Left lung (tissue), 10 donors: Measurements from ENCODE around the gene ESPNL. TPM values are rescaled to one million over a fixed set of nuclear protein-coding genes. Genes with fewer than 3 reads are reported as not detected.
A peak's percentile ranks its signal among the peaks of the same experiment; 100 is the strongest.

ENCODE experiments used
- ATAC-seq: fragments of 200-7000 bp; cut with Tn5 transposase; one replicate; pipeline ENCODE4 v1.9.1; 2020; ENCODE audit warnings: moderate library complexity
- DNase-seq, 4 donors: peaks; one replicate each; pipeline ENCODE4 v3.0.0-alpha.2; 2013 to 2020
- H3K27ac ChIP-seq, 2 donors: fragments of 200-600 bp; sonication (generic) in 1 of 2; one replicate each; pipeline versions ENCODE4 v1.5.0 to v1.8.0; 2020 to 2021
- H3K27me3 ChIP-seq, 2 donors: fragments of 200-600 bp; sonication (generic) in 1 of 2; one replicate each; pipeline versions ENCODE4 v1.5.0 to v1.8.0; 2020 to 2021
- H3K36me3 ChIP-seq, 2 donors: fragments of 200-600 bp; sonication (generic) in 1 of 2; one replicate each; pipeline versions ENCODE4 v1.5.0 to v1.8.0; 2020 to 2021
- H3K4me1 ChIP-seq, 2 donors: fragments of 200-600 bp; one replicate each; pipeline ENCODE4 v1.8.0; 2021
- H3K4me3 ChIP-seq, 2 donors: fragments of 200-600 bp; sonication (generic) in 1 of 2; one replicate each; pipeline versions ENCODE4 v1.5.0 to v1.8.0; 2020 to 2021; ENCODE audit warnings: mild to moderate bottlenecking in 1 of 2
- H3K9me3 ChIP-seq, 2 donors: fragments of 200-600 bp; sonication (generic) in 1 of 2; one replicate each; pipeline versions ENCODE4 v1.5.0 to v1.8.0; 2020 to 2021
- intact Hi-C, 2 donors: fragments of 100-400 bp; cut with DNase I; formaldehyde crosslinking; loops; one replicate each; pipeline versions ENCODE4 v1.11.2 to v1.14.2; 2022
- polyA plus RNA-seq, 6 donors: library from polyadenylated mRNA; unstranded; fragments of 120-200 nt; gene quantifications; one replicate each; pipeline ENCODE4 v1.2.1, GENCODE V29; 2013; ENCODE audit not compliant: insufficient read length in 6 of 6
- total RNA-seq, 2 donors: library from RNA; stranded (reverse); fragmentation: NEBNext Ultra II Directional; extraction: Animal tissue kit (Norgen Biotek cat#: 25700); gene quantifications; one replicate each; pipeline ENCODE4 v1.2.1, GENCODE V29; 2021
- TF ChIP-seq, protein P1 (sequence below), 2 donors: fragments of 200-600 bp; sonication (generic) in 1 of 2; IDR thresholded peaks; one replicate each; pipeline versions ENCODE4 v1.5.0 to v1.8.0; 2021; ENCODE audit warnings: antibody characterized with exemption in 2 of 2
- donor health status: DM: no; HTN: yes; CAD: no.
- donor health status: DM: no; HTN: no; CAD: no.

The ESPNL gene
- total and polyA plus RNA-seq, 8 donors: 0.55 to 6.7 (median 2.0) TPM

DNA sequence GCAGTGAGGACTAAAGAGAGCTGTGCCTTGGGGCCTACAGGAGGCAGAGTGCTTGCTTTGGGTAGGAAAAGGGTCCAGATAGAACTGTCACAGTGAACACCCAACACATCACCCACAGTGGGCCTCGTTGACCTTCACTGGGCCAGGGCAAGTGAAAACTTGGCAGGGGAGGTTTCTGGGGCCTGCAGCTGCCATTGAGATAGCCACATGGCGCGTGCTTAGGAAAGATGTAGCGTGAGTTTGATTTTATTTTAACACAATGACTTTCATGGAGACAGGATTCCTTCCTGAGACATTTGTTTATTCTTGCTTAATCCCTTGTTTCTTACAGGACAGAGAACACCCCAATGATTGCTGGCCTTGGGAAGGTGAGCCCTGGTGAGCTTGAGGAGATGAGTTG is 9.3 kb upstream of the ESPNL start:
- H3K9me3 ChIP-seq: no peaks in the 10 kb centered on the region
- H3K27me3 ChIP-seq: no peaks in the 10 kb centered on the region
- H3K27ac ChIP-seq: no peak overlapping the region
- no peak for DNase-seq
- TF ChIP-seq, protein P1, sequence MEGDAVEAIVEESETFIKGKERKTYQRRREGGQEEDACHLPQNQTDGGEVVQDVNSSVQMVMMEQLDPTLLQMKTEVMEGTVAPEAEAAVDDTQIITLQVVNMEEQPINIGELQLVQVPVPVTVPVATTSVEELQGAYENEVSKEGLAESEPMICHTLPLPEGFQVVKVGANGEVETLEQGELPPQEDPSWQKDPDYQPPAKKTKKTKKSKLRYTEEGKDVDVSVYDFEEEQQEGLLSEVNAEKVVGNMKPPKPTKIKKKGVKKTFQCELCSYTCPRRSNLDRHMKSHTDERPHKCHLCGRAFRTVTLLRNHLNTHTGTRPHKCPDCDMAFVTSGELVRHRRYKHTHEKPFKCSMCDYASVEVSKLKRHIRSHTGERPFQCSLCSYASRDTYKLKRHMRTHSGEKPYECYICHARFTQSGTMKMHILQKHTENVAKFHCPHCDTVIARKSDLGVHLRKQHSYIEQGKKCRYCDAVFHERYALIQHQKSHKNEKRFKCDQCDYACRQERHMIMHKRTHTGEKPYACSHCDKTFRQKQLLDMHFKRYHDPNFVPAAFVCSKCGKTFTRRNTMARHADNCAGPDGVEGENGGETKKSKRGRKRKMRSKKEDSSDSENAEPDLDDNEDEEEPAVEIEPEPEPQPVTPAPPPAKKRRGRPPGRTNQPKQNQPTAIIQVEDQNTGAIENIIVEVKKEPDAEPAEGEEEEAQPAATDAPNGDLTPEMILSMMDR (IDR thresholded peaks at IDR 0.05): no peak
- no peak for ATAC-seq
- intact Hi-C loops: no loop called here
- peaks cover 0 to 10% of the 10 kb centered on the region in 2 donors for H3K4me1 ChIP-seq
- H3K4me3 ChIP-seq: no peak overlapping the region
- peaks cover 0 to 24% of the 10 kb centered on the region in 2 donors for H3K36me3 ChIP-seq

DNA sequence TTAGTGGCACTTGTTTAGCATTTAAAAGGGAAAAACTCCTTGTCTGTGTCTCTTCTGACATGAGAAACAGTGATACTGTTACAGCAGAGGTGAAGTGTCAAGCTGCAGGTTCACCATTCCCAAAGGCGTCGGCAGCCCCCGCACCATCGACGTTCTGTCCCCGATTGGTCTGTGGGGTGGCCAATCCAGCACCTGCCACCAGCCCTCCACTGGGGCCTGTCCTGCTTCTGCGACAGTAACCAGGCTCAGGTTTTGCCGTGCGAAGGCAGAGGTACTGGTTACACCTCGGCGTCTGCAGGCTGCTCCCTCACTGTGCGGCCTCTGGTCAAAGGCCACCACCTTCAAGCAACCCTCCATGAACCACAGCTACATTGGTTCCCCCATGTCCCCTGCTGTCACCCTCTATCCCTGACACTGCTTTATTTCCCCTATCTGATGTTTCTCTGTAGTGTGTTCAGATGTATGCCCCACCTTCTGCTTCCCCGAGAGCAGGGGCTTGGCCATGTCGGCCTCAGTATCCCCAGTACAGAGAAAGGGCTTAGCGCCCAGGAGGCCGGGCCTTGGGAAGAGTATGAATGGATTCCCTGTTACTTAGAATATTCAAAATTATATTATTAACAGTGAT is 8.6 kb upstream of the ESPNL start:
- intact Hi-C loops: no loop called here
- Histone ChIP-seq H3K4me1 (peaks cover 0 to 10% of the 10 kb centered on the region in 2 donors), H3K4me3 (no peak overlapping the region), H3K36me3 (peaks cover 0 to 19% of the 10 kb centered on the region in 2 donors), H3K27me3 (no peaks in the 10 kb centered on the region), H3K27ac (no peak overlapping the region), H3K9me3 (no peaks in the 10 kb centered on the region)
- TF ChIP-seq, protein P1 (IDR thresholded peaks at IDR 0.05): no peak
- DNase-seq (peak in 1 of 4 donors; percentile 66), ATAC-seq (no peak)

GRCh38 chr2:238092486-238093035 is 7.6 kb upstream of the ESPNL start:
- Histone ChIP-seq H3K27me3 (no peaks in the 10 kb centered on the region), H3K4me1 (no peaks in the 10 kb centered on the region), H3K4me3 (no peak overlapping the region), H3K36me3 (peaks cover 0 to 19% of the 10 kb centered on the region in 2 donors), H3K27ac (no peak overlapping the region), H3K9me3 (no peaks in the 10 kb centered on the region)
- intact Hi-C loops: no loop called here
- ATAC-seq (no peak), DNase-seq (peak in 1 of 4 donors; percentile 47)
- TF ChIP-seq, protein P1 (IDR thresholded peaks at IDR 0.05): no peak

DNA sequence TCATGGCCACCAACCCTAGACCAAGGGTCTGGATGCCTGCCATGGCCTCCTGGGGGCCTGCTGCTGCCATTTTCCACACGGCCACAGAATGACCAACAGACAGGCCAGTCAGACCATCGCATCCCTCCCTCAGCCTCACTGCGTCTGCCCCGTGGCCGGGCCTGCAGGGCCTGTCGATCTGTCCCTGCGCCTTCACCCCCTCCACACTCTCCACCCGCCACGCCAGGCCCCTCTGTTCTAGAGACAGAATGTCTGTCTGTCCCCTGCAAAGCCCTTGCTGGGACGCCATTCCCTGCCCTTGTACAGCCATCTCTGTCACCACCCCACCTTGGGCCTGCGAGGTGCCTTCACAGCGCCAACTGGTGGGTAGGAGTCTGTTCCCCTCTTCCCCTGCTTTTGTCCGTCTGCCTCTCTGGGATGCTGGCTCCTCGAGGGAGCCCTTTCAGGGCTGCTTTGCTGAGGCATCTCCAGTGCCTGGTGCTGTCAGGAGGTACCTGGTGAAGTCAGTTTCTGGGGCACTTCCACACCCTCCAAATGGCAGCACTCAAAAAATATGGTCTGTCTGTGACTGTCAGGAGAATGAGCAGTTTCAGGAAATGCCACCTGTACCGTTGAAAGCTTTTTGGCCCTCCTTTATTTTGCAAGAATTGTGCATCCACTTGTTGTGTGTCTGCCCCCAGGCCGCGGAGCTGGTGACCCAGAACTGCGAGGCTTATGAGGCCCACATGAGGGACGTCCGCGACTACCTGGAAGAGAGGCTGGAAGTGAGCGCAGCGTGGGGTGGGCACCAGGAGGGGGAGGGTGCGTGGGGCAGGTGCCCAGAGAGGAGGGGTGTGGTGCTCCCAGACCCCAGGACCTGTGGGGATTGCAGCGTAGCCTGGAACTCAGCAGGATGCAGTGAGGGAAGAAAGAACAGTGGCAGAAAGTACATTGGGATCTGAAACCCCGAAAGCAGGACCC is 6.7 kb upstream of the ESPNL start:
- intact Hi-C loops: no loop called here
- Histone ChIP-seq H3K4me3 (no peak overlapping the region), H3K4me1 (no peaks in the 10 kb centered on the region), H3K36me3 (peaks cover 0 to 19% of the 10 kb centered on the region in 2 donors), H3K9me3 (no peaks in the 10 kb centered on the region), H3K27ac (no peak overlapping the region), H3K27me3 (no peaks in the 10 kb centered on the region)
- DNase-seq (peak in 1 of 4 donors; percentile 67), ATAC-seq (no peak)
- TF ChIP-seq, protein P1 (IDR thresholded peaks at IDR 0.05): no peak
